Stimulated activated CD4-positive, alpha-beta T cell treated with anti-CD3 and anti-CD28 coated beads, Interleukin-1b, Interleukin-23, amount 100 ng/mL, for 1 hour (primary cell): ENCODE results near the gene CLDN19.

ENCODE experiments used
- DNase-seq, 2 donors: peaks; one replicate each; pipeline ENCODE4 v3.0.0-alpha.2; 2020; ENCODE audit warnings: low read depth in 2 of 2

Gene CLDN19

GRCh38 chr1:42700006-42700405, 40.0 kb downstream of the CLDN19 start:
- no peak for DNase-seq

DNA sequence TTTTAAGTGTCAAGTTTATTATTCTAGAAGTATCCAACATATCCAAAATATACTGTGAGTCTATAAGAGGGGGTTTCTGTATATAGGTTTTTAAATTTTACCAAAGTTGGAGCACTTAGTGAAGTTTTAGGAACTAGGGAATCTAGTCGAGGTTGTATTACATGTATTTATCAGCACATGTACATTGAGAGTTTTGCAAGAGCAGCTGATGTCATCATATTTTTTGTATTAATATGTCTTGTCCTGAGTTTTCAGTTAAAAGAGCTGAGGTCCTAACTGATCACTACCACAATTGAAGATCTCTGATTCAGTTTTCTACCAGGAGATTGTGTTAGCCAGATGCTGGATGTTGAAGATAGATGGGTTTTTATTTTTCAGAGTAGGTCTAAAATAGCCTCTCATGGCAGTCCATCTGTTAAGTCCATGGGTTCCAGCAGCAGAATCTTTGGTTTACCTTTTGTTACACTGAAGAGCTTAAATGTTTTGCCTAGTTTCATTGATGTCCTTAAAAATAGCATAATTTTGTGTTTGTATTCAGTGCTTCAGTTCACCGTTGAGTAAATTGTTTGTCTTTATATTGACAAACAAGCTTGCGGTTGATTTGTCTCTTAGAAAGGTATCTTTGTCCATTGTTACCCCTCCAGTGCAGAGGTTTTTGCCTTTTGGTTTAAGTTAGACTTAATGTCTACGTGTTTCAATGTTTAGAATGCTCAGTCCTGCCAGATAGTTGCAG, 41.8 kb downstream of the CLDN19 start:
- no peak for DNase-seq

GRCh38 chr1:42692911-42693310, 47.1 kb downstream of the CLDN19 start:
- DNase-seq = no peak

GRCh38 chr1:42692461-42692860, 47.6 kb downstream of the CLDN19 start:
- no peak for DNase-seq

DNA sequence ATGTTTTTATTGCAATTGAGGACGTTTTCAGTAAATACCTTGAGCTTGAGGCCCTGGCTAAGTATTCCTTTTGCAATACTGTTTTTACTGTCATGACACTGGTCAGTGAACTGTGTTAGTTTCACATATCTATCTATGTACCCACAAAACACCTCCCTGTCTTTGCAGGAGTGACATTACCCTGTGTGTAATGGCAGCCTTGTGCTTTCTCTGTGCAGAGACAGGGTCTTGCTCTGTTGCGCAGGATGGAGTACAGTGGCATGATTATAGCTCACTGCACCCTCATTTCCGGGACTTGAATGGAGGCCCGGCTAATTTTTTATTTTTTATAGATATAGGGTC, 48.9 kb downstream of the CLDN19 start:
- no peak for DNase-seq

GRCh38 chr1:42690477-42691156, 49.4 kb downstream of the CLDN19 start:
- no peak for DNase-seq

GRCh38 chr1:42689912-42690311, 50.1 kb downstream of the CLDN19 start:
- no peak for DNase-seq

- DNase-seq = no peak
Observed at GRCh38 chr1:42686418-42686817, 53.6 kb downstream of the CLDN19 start.

- no peak for DNase-seq
Observed at GRCh38 chr1:42684139-42684538, 55.9 kb downstream of the CLDN19 start.
